NCI-H2081 (cell line): ENCODE data around the gene PIP4K2A.
A peak's percentile ranks its signal among the peaks of the same experiment; 100 is the strongest.
"Not testable (repeated sequence)": the region's sequence is repeated elsewhere in the genome, so short reads cannot be mapped to it uniquely, and the experiment has no call there.

Experiments
- DNase-seq, 2 experiments: peaks; one replicate each; lab custom pipeline; 2025; lab: John Stamatoyannopoulos, UW

The PIP4K2A gene

GRCh38 chr10:22693860-22694259 is 20.5 kb downstream of the PIP4K2A start:
- DNase-seq: no peak

- no peak for DNase-seq
These were observed 21.0 kb downstream of the PIP4K2A start for GRCh38 chr10:22693371-22693784.

GRCh38 chr10:22692119-22692518 is 22.3 kb downstream of the PIP4K2A start:
- not testable (repeated sequence) for DNase-seq

GRCh38 chr10:22690614-22691431 is 23.6 kb downstream of the PIP4K2A start:
- peak in 1 of 2 experiments; percentile 30 for DNase-seq

GRCh38 chr10:22690158-22690557 is 24.2 kb downstream of the PIP4K2A start:
- no peak for DNase-seq

- DNase-seq: no peak
These were observed 28.0 kb downstream of the PIP4K2A start for GRCh38 chr10:22686347-22686746.

- no peak for DNase-seq
These were observed 28.5 kb downstream of the PIP4K2A start for GRCh38 chr10:22685926-22686325.

- DNase-seq: no peak
These were observed 29.7 kb downstream of the PIP4K2A start for GRCh38 chr10:22684699-22685098.

GRCh38 chr10:22683140-22683389 is 31.3 kb downstream of the PIP4K2A start:
- DNase-seq: no peak

- no peak for DNase-seq
These were observed 31.9 kb downstream of the PIP4K2A start for GRCh38 chr10:22682237-22683139.

GRCh38 chr10:22681783-22682183 is 32.6 kb downstream of the PIP4K2A start:
- DNase-seq: no peak

- no peak for DNase-seq
These were observed 33.1 kb downstream of the PIP4K2A start for GRCh38 chr10:22681301-22681700.

GRCh38 chr10:22679608-22680007 is 34.8 kb downstream of the PIP4K2A start:
- DNase-seq: no peak

- no peak for DNase-seq
These were observed 37.0 kb downstream of the PIP4K2A start for GRCh38 chr10:22677333-22677732.

GRCh38 chr10:22676435-22676834 is 37.9 kb downstream of the PIP4K2A start:
- no peak for DNase-seq

- no peak for DNase-seq
These were observed 39.8 kb downstream of the PIP4K2A start for GRCh38 chr10:22674573-22674930.

GRCh38 chr10:22673785-22674572 is 40.4 kb downstream of the PIP4K2A start:
- DNase-seq: no peak

GRCh38 chr10:22673091-22673392 is 41.3 kb downstream of the PIP4K2A start:
- DNase-seq: no peak

- DNase-seq: no peak
These were observed 41.9 kb downstream of the PIP4K2A start for GRCh38 chr10:22672319-22673090.

GRCh38 chr10:22670788-22671187 is 43.6 kb downstream of the PIP4K2A start:
- no peak for DNase-seq

GRCh38 chr10:22669163-22669711 is 45.1 kb downstream of the PIP4K2A start:
- DNase-seq: no peak

- DNase-seq: no peak
These were observed 47.3 kb downstream of the PIP4K2A start for GRCh38 chr10:22667093-22667480.
